Measurements from ENCODE around the gene ISM2.

Gene ISM2

GRCh38 chr14:77507762-77508161 is 9.1 kb upstream of the ISM2 start:
- DNase-seq: no peak

- no peak for DNase-seq
Measured at GRCh38 chr14:77505031-77505430, 6.4 kb upstream of the ISM2 start.

DNA sequence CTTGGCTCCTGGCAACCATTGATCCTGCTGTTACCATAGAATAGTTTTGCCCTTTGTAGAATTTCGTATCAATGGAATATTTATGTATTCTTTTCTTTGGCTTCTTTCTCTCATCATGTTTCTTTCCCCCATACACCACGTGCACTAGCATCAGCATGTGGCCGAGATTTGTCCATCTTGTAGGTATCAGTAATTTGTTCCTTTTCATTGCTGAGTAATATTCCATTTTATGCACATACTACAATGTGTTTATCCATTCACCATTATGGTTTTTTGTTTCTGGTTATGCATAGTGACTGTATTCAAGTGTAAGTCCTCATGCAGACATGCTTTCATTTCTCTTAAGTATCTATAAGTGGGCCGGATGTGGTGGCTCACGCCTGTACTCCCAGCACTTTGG is 4.5 kb upstream of the ISM2 start:
- no peak for DNase-seq

DNA sequence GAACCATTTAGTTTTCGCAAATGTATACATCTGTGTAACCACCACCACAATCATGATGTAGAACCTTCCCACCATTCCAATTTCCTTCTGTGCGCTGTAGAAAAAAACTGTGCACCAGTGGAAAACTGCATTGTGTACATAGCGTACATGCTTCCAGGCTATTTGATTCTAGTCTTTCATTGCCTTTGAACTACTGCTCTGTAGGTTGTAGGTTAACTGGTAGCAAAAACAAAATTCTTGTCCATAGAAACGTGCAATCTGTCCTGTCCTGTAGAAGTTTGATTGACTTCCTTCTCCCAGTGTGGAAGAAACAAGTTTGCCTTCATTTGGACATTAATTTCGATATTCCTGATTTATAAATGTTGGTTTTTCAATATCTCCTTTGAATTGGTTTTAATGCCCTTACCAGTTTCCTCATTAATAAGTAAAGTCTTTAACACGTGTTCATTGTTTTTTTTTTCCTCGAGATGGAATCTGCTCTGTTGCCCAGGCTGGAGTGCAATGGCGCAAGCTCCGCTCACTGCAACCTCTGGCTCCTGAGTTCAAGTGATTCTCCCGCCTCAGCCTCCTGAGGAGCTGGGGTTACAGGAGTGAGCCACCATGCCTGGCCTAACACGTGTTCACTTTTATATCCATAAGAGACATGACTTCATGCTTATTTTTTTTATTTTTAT is 3.6 kb upstream of the ISM2 start:
- no peak for DNase-seq

- no peak for DNase-seq
Measured at GRCh38 chr14:77498984-77499527, 440 bp upstream of the ISM2 start.

DNA sequence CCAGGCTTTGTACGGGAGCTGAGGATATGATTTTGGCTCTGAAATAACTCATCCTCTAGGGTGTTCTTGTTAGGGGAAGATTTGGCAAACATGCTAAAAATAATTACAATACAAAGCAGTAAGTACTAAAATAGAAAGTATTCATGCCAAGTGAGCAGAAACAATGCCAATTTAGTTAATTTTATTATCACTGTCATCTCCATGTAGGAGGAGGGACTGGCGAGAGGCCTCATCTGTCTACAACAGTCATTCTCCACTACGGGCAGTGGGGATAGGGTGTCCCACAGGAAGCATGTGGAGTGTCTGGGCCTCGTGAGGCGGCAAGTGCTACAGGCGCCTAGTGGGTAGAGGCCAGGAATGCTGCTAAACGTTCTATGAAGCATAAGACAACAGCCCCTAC is 3.3 kb downstream of the ISM2 start:
- no peak for DNase-seq

- no peak for DNase-seq
Measured at GRCh38 chr14:77491056-77491455, 7.6 kb downstream of the ISM2 start.

DNA sequence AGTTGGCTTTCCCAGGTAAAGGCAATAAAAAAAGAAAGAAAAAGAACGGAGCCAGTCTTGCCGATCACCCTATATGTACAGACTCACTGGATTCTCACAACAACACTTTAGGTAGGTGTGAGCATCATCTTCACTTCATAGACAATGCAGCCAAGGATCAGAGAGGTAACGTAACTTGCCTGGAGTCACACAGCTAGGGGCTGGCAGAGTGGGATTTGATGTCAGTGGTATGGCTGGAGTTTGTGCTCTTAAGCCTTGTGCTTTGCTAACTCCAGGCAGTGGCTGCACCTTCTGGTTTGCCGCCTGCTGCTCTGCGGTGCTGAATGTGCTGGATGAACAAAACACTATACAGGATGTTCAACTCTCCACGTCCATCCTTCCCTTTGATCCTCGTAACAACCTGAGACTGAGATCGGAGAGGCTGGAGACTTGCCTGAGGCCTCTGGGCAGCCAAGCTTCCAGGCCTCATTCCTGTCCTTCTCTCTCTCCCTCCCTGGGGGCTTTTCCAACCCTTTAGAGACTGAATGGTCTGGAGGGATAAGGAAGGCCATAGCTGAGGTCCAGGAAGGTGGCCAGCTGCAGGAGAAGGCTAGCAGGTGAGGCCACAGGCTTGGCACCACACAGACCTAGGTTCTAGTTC is 8.1 kb downstream of the ISM2 start:
- no peak for DNase-seq

- no peak for DNase-seq
Measured at GRCh38 chr14:77489041-77489440, 9.6 kb downstream of the ISM2 start.

DNA sequence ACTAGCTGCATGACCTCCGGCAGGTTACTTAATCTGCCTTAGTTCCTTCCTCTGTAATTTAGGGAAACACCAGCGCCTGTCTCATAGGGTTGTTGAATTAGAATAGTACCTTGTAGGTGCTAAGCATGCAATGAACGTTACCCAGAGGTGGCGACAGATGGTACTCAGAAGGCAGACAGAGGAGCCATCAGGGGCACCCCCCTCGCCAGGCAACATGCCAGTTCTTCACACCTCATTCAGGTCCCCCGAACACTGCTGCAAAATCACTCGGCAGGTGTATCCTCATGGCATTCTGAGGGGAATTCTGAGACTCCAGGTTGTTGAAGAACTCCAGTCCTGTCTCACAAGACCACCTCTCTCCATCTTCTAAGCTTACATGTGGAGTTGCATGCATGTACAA is 10.1 kb downstream of the ISM2 start:
- DNase-seq: no peak

GRCh38 chr14:77485901-77486678 is 12.5 kb downstream of the ISM2 start:
- peak; percentile 66 for DNase-seq

DNA sequence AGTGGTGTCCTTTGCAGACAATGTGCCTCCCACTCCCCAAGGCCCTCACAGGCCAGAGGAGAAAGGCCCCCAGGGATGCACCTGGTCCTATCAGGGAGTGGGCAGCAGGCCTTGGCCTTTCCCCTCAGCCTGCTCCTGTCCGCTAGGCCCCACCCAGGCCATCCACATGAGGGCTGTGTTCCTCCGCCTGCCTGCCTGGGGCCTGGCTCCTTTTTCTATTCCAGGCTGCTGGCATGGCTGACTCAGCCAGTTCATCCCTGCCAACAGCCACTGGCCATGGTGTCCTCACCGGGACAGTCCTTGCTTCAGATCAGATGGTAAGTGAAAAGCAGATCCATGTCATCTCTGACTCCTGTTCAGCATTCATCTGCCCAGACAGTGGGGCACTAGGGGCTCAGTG is 13.4 kb downstream of the ISM2 start:
- DNase-seq: no peak

GRCh38 chr14:77482422-77482821 is 16.2 kb downstream of the ISM2 start:
- no peak for DNase-seq

DNA sequence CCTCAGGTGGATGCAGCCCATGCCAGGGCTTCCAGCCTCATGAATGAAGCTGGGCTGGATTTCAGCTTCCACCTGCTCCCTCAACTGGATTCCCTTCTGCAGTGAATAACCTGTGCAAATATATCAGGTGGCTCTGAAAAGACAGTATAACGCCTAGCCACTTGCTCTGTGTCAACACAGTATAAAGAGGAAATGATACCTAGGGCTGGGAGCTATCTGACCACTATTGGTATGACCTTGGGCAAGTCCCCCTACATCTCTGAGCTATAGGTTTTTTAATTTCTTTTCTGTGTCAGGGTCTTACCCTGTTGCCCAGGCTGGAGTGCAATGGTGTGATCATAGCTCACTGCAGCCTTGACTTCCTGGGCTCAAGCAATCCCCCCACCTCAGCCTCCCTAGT is 19.8 kb downstream of the ISM2 start:
- DNase-seq: no peak

GRCh38 chr14:77478029-77478428 is 20.6 kb downstream of the ISM2 start:
- no peak for DNase-seq

GRCh38 chr14:77475432-77476115 is 23.0 kb downstream of the ISM2 start:
- DNase-seq: no peak

DNA sequence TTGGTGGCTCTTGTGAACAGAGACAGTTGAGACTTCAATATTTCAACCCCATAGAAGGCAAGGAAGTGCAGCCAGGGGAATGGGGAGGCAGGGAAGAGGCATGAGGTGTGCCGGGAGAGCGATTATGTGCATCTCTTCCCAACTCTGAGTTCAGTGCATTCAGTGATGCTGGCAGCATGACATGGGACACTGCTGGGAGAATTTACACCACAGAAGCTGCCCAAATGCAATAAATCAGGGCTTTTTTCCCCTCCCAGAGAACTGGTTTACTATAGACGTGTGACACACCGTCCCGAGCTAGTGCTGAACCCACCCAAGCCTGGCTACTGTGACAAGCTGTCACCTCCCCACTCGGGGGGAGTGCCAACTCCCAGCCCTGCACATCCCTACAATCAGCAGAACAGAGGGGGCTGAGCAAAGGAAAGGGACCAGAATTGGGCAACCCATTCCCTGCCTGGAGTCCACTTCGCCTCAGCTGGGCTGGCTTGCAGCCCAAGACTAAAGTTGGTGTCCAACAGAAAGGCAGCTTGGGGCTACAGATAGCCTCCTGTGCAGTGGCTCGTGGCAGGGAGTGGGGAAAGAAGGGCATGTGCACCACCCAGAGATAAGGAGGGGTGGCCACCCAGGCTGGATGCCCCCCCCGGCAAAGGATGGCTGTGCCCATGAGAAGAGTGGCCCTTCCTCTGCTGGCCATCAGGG is 24.0 kb downstream of the ISM2 start:
- DNase-seq: no peak

GRCh38 chr14:77473921-77474320 is 24.7 kb downstream of the ISM2 start:
- no peak for DNase-seq

DNA sequence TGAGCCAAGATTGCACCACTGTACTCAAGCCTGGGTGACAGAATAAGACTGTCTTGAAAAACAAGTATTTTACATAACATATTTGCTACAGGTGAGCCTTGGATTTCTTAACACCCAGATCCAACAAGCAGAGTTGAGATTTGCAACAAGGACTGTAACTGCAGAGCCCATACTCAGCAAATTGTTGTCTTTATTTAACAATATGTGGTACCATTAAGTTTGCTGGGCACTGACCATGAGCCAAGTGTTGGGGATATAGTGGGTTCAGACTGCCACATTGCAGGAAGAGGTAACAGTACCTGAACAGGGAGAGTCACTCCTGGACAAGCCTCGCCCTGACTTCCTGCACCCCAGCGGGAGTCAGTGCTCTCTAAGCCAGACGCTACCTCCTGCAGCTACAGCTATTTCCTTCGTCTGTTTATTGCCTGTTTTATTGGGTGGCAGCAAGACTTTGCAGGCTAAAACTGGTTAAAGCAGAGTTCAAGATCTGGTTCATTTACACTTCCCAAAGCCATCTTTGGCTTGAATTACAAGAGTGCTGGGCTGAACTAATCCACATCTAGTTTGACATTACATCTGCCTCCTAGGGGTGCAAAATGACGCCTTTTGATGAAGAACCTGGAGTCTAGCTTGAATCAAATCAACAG is 28.3 kb downstream of the ISM2 start:
- no peak for DNase-seq

DNA sequence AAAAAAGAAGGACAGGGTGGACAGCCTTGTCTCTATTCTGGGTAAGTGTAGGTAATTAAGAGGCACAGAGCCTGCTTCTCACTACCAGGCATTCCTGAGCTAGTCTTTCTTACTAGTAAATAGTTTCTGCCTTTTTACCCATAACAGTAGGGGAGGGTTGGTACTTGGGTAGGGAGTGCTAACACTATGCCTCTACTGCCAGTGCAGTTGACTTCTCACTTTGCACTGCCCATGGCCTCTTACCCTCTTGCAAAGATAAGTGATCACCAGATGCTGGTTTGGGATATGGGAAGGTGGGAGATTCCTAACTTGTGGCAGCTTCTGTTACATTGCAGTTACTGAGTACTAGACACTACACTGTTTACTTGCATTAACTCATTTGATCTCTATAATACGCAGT is 29.1 kb downstream of the ISM2 start:
- no peak for DNase-seq

DNA sequence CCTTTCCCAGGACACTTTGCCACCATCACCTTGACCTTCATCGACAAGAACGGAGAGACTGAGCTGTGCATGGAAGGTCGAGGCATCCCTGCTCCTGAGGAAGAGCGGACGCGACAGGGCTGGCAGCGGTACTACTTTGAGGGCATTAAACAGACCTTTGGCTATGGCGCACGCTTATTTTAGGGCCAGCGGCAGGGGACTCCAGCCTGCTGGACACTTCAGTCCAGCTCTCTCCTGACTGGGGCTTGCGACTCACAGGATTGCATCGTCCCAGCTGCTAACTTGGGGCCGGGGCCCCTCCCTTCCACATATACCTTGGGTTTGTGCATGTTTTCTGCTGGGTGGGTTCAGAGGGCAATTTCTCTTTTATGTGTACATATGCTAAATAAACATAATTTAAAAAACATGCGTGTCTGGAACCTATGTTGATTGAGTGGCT is 29.5 kb downstream of the ISM2 start:
- DNase-seq: no peak

- no peak for DNase-seq
Measured at GRCh38 chr14:77467801-77468200, 30.8 kb downstream of the ISM2 start.

Measured in fibroblast of skin of abdomen (primary cell).